Caco-2 (cell line): Measurements from ENCODE around the gene CCL26. TPM values are rescaled to one million over a fixed set of nuclear protein-coding genes. Genes with fewer than 3 reads are reported as not detected.

ENCODE experiments used
- BruUV-seq: library from RNA; stranded (reverse); fragments of 400-500 nt; replicated peaks from 2 replicates; lab custom pipeline; 2021; lab: Mats Ljungman, UMichigan
- CTCF ChIA-PET: fragments of 300-600 bp; sonication (Branson Sonifier 250); formaldehyde crosslinking; loops from one replicate; lab custom pipeline; 2022; ENCODE audit warnings: antibody characterized with exemption; lab: Charles Lee
- POLR2A ChIA-PET: fragments of 300-600 bp; sonication (Branson Sonifier 250); formaldehyde crosslinking; loops from one replicate; lab custom pipeline; 2022; ENCODE audit warnings: antibody characterized with exemption; lab: Charles Lee
- DNase-seq, 2 experiments: peaks; one replicate each; pipeline versions ENCODE4 v3.0.0 to v3.0.0-alpha.2; 2020 to 2022
- H3K27me3 ChIP-seq: replicated peaks from 2 replicates; pipeline ENCODE4 v1.6.0; 2011; ENCODE audit warnings: low read length; ENCODE audit not compliant: control insufficient read depth, insufficient read depth
- H3K36me3 ChIP-seq: 2 replicates; pipeline ENCODE4 v1.5.1; 2011; ENCODE audit warnings: low read length; ENCODE audit not compliant: control insufficient read depth, insufficient read depth
- H3K4me1 ChIP-seq: fragments of 250-450 bp; sonication (Bioruptor Pico); 2 replicates; pipeline ENCODE4 v1.5.1; 2020; ENCODE audit warnings: mild to moderate bottlenecking
- H3K4me3 ChIP-seq: 2 replicates; pipeline ENCODE4 v1.5.1; 2011; ENCODE audit warnings: low read depth, mild to moderate bottlenecking, control low read depth, low read length
- H3K9me3 ChIP-seq: fragments of 250-450 bp; sonication (Bioruptor Pico); 2 replicates; pipeline ENCODE4 v1.5.1; 2020; ENCODE audit warnings: mild to moderate bottlenecking, moderate library complexity
- H3K27ac Mint-ChIP-seq: one replicate; pipeline ENCODE4 v1.8.0; 2022; ENCODE audit warnings: mixed read lengths; ENCODE audit not compliant: unreplicated experiment
- H3K27me3 Mint-ChIP-seq: one replicate; pipeline ENCODE4 v1.8.0; 2022; ENCODE audit warnings: mixed read lengths; ENCODE audit not compliant: insufficient read depth, unreplicated experiment
- H3K36me3 Mint-ChIP-seq: one replicate; pipeline ENCODE4 v1.8.0; 2022; ENCODE audit warnings: mild to moderate bottlenecking, mixed read lengths; ENCODE audit not compliant: insufficient read depth, unreplicated experiment
- H3K4me1 Mint-ChIP-seq: one replicate; pipeline ENCODE4 v1.8.0; 2022; ENCODE audit warnings: low read depth, mixed read lengths; ENCODE audit not compliant: unreplicated experiment
- H3K4me3 Mint-ChIP-seq: one replicate; pipeline ENCODE4 v1.8.0; 2022; ENCODE audit warnings: mild to moderate bottlenecking, moderate library complexity, mixed read lengths; ENCODE audit not compliant: unreplicated experiment
- H3K9me3 Mint-ChIP-seq: one replicate; pipeline ENCODE4 v1.8.0; 2022; ENCODE audit warnings: mixed read lengths; ENCODE audit not compliant: unreplicated experiment
- CTCF ChIP-seq, 2 experiments: fragments of 200-600 bp in 1 of 2; IDR thresholded peaks; 1 replicate in 1 of 2; 2 replicates in 1 of 2; pipeline versions ENCODE4 v1.5.1 to v1.8.0; 2011 to 2022; ENCODE audit warnings: antibody characterized with exemption in 1 of 2, control low read depth in 1 of 2, inconsistent platforms in 1 of 2, low read depth in 1 of 2, low read length in 1 of 2, mild to moderate bottlenecking in 1 of 2, moderate library complexity in 1 of 2; ENCODE audit not compliant: insufficient read depth in 1 of 2, severe bottlenecking in 1 of 2, unreplicated experiment in 1 of 2
- intact Hi-C: fragments of 100-400 bp; cut with micrococcal nuclease; formaldehyde crosslinking; loops from one replicate; pipeline ENCODE4 v1.10.0; 2022; ENCODE audit not compliant: unreplicated experiment
- total RNA-seq: library from RNA; stranded (reverse); gene quantifications from 2 replicates; pipeline ENCODE4 v1.2.3, GENCODE V29; 2022

CCL26 gene
- total RNA-seq, 1 experiment from 2014 or later, result not detected

GRCh38 chr7:75721426-75721825 lies 50.6 kb downstream of the CCL26 start:
- Mint-ChIP-seq H3K9me3 (no peaks in the 10 kb centered on the region), H3K27ac (no peak overlapping the region), H3K4me1 (no peaks in the 10 kb centered on the region), H3K36me3 (no peaks in the 10 kb centered on the region), H3K4me3 (no peak overlapping the region), H3K27me3 (no peaks in the 10 kb centered on the region)
- intact Hi-C loops, result no loop called here
- no peaks in the 10 kb centered on the region for H3K27me3 ChIP-seq
- H3K36me3 ChIP-seq, result no peaks in the 10 kb centered on the region
- no peak for TF ChIP-seq CTCF (IDR thresholded peaks at IDR 0.05; ENCODE audit: insufficient read depth in 1 of 2, low read depth in 1 of 2, low read length in 1 of 2, severe bottlenecking in 1 of 2, unreplicated experiment in 1 of 2)
- H3K4me3 ChIP-seq, result no peak overlapping the region
- H3K4me1 ChIP-seq, result no peaks in the 10 kb centered on the region
- no peaks in the 10 kb centered on the region for H3K9me3 ChIP-seq
- POLR2A ChIA-PET, result no interaction called here
- BruUV-seq, result no TSS peak
- DNase-seq, result no peak
- CTCF ChIA-PET, result no interaction called here

- Mint-ChIP-seq H3K27ac (no peak overlapping the region), H3K4me3 (no peak overlapping the region), H3K4me1 (no peaks in the 10 kb centered on the region), H3K36me3 (no peaks in the 10 kb centered on the region), H3K27me3 (no peaks in the 10 kb centered on the region), H3K9me3 (peaks cover 10% of the 10 kb centered on the region)
- H3K27me3 ChIP-seq, result no peaks in the 10 kb centered on the region
- H3K9me3 ChIP-seq, result no peaks in the 10 kb centered on the region
- no peak for TF ChIP-seq CTCF (IDR thresholded peaks at IDR 0.05; ENCODE audit: insufficient read depth in 1 of 2, low read depth in 1 of 2, low read length in 1 of 2, severe bottlenecking in 1 of 2, unreplicated experiment in 1 of 2)
- CTCF ChIA-PET, result no interaction called here
- POLR2A ChIA-PET, result no interaction called here
- BruUV-seq, result no TSS peak
- DNase-seq, result no peak
- no peaks in the 10 kb centered on the region for H3K36me3 ChIP-seq
- intact Hi-C loops, result no loop called here
- no peaks in the 10 kb centered on the region for H3K4me1 ChIP-seq
- no peak overlapping the region for H3K4me3 ChIP-seq
Measured at GRCh38 chr7:75719626-75720025, 52.4 kb downstream of the CCL26 start.

Other genes starting within 250 kb of the CCL26 start
- 13.7 and 14.8 TPM in 2 replicates for gene HIP1, start 33.3 kb downstream of the CCL26 start, total RNA-seq
- gene CCL24, start 41.6 kb upstream of the CCL26 start, total RNA-seq, result not detected in 2 replicates
- 50.1 and 55.6 TPM in 2 replicates for gene RHBDD2, start 106.8 kb upstream of the CCL26 start, total RNA-seq
- gene POR, start 142.9 kb upstream of the CCL26 start, total RNA-seq, result 162 and 171 TPM in 2 replicates
- gene TMEM120A, start 222.4 kb upstream of the CCL26 start, total RNA-seq, result 65.4 and 71.1 TPM in 2 replicates